Measurements from ENCODE around the gene MTAP.

MTAP gene

DNA sequence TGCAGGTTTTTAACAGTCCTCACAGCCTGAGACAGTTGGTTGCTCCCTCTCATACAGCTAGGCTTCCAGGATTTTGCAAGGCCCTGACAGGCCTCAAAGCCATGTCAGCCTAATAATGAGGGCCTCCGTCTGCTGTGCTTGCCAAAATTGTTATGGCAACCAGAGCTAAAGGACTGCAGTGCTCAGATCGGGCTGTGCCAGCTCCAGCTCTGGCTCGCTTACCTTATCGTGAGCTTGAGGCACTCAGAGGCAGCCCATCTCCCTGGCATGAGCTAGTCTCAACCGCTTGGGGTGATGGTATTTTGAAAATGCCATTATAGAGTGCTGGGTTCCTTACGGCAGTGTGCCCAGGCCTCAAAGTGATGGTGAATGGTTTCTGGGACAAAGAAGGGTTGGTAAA lies 8.4 kb downstream of the MTAP start:
- Histone ChIP-seq H3K9ac (ENCODE audit: low read length) (no peak overlapping the region), H3K36me3 (ENCODE audit: low read length) (peaks cover 16% of the 10 kb centered on the region), H3K79me2 (ENCODE audit: insufficient read depth, low read length) (peaks cover 78% of the 10 kb centered on the region)

DNA sequence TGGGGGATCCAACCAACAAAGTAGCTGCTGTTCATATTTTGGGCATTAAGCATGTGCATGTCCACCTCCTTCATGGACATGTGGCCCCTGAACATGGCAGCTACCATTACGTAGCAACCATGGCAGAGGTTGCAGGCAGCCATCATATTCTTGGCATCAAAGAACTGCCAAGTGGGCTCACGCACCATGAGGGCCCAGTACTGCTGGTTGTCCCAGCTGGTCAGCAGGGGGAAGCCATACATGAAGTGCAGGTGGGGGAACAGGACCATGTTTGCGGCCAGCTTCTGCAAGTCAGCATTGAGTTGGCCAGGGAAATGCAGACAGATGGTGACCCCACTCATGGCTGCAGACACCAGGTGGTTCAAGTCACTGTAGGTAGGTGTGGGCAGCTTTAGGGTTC lies 9.5 kb downstream of the MTAP start:
- no peak overlapping the region for H3K4me2 ChIP-seq (ENCODE audit: low read depth, low read length, poor library complexity, severe bottlenecking)
- no peak overlapping the region for H3K27ac ChIP-seq (ENCODE audit: low read depth, low read length)
- no peaks in the 10 kb centered on the region for H3K27me3 ChIP-seq (ENCODE audit: low read length)
- peaks cover 26% of the 10 kb centered on the region for H3K36me3 ChIP-seq (ENCODE audit: low read length)
- H3F3A ChIP-seq (ENCODE audit: insufficient read depth) = peaks cover 28% of the 10 kb centered on the region
- H2AFZ ChIP-seq (ENCODE audit: low read depth, low read length, severe bottlenecking) = no peak overlapping the region
- H3K4me3 ChIP-seq (ENCODE audit: insufficient read depth, low read length, poor library complexity, severe bottlenecking) = no peak overlapping the region
- H3K9ac ChIP-seq (ENCODE audit: low read length) = no peak overlapping the region
- no peaks in the 10 kb centered on the region for H3K9me2 ChIP-seq (replicated peaks; ENCODE audit: insufficient read depth, low read length)
- H3K9me3 ChIP-seq (ENCODE audit: insufficient read depth, low read length) = no peaks in the 10 kb centered on the region
- peaks cover 14% of the 10 kb centered on the region for H4K20me1 ChIP-seq (ENCODE audit: low read depth, low read length)
- TF ChIP-seq, protein P1, sequence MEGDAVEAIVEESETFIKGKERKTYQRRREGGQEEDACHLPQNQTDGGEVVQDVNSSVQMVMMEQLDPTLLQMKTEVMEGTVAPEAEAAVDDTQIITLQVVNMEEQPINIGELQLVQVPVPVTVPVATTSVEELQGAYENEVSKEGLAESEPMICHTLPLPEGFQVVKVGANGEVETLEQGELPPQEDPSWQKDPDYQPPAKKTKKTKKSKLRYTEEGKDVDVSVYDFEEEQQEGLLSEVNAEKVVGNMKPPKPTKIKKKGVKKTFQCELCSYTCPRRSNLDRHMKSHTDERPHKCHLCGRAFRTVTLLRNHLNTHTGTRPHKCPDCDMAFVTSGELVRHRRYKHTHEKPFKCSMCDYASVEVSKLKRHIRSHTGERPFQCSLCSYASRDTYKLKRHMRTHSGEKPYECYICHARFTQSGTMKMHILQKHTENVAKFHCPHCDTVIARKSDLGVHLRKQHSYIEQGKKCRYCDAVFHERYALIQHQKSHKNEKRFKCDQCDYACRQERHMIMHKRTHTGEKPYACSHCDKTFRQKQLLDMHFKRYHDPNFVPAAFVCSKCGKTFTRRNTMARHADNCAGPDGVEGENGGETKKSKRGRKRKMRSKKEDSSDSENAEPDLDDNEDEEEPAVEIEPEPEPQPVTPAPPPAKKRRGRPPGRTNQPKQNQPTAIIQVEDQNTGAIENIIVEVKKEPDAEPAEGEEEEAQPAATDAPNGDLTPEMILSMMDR (IDR thresholded peaks at IDR 0.05; ENCODE audit: insufficient read depth, low read length, poor library complexity, severe bottlenecking) = no peak
- TF ChIP-seq EZH2phosphoT487 (conservative IDR thresholded peaks at IDR 0.05; ENCODE audit: low read length) = no peak
- H3K79me2 ChIP-seq (ENCODE audit: insufficient read depth, low read length) = peaks cover 78% of the 10 kb centered on the region

More for the DNA sequence above, 8.4 kb downstream of the MTAP start:
- H4K20me1 ChIP-seq (ENCODE audit: low read depth, low read length) = peaks cover 15% of the 10 kb centered on the region
- H3K27ac ChIP-seq (ENCODE audit: low read depth, low read length) = no peak overlapping the region
- H3K4me2 ChIP-seq (ENCODE audit: low read depth, low read length, poor library complexity, severe bottlenecking) = no peak overlapping the region
- H3F3A ChIP-seq (ENCODE audit: insufficient read depth) = peaks cover 28% of the 10 kb centered on the region
- H3K9me3 ChIP-seq (ENCODE audit: insufficient read depth, low read length) = no peaks in the 10 kb centered on the region
- H2AFZ ChIP-seq (ENCODE audit: low read depth, low read length, severe bottlenecking) = no peak overlapping the region
- H3K9me2 ChIP-seq (replicated peaks; ENCODE audit: insufficient read depth, low read length) = no peaks in the 10 kb centered on the region
- no peaks in the 10 kb centered on the region for H3K27me3 ChIP-seq (ENCODE audit: low read length)
- no peak for TF ChIP-seq EZH2phosphoT487 (conservative IDR thresholded peaks at IDR 0.05; ENCODE audit: low read length)
- TF ChIP-seq, protein P1 (IDR thresholded peaks at IDR 0.05; ENCODE audit: insufficient read depth, low read length, poor library complexity, severe bottlenecking) = no peak
- H3K4me3 ChIP-seq (ENCODE audit: insufficient read depth, low read length, poor library complexity, severe bottlenecking) = no peak overlapping the region

DNA sequence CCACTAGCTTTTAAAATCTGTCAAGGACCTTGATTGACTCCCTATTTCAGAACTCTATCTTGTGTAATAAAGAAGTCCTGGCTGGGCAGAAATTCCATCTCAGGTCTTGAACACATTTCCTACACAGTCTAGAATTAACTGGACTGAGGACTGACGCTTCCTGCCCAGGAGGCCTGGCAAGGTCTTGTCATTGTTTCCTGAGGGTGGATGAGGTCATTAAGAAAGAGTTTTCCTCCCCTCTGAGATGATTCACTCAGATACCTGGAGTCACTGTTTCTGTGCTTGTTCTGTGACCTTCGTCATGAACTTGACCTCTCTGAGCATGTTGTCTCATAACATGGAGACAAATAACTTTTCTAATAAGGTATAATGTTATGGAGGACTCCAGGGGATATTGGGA lies 10.0 kb downstream of the MTAP start:
- peaks cover 28% of the 10 kb centered on the region for H3F3A ChIP-seq (ENCODE audit: insufficient read depth)
- no peaks in the 10 kb centered on the region for H3K27me3 ChIP-seq (ENCODE audit: low read length)
- H3K79me2 ChIP-seq (ENCODE audit: insufficient read depth, low read length) = peaks cover 78% of the 10 kb centered on the region
- H3K4me2 ChIP-seq (ENCODE audit: low read depth, low read length, poor library complexity, severe bottlenecking) = no peak overlapping the region
- no peak for TF ChIP-seq EZH2phosphoT487 (conservative IDR thresholded peaks at IDR 0.05; ENCODE audit: low read length)
- TF ChIP-seq, protein P1 (IDR thresholded peaks at IDR 0.05; ENCODE audit: insufficient read depth, low read length, poor library complexity, severe bottlenecking) = no peak
- H4K20me1 ChIP-seq (ENCODE audit: low read depth, low read length) = peaks cover 14% of the 10 kb centered on the region
- peak overlapping the region; percentile 2; the same call in 1 of the 2 replicates for H3K27ac ChIP-seq (ENCODE audit: low read depth, low read length)
- no peak overlapping the region for H3K4me3 ChIP-seq (ENCODE audit: insufficient read depth, low read length, poor library complexity, severe bottlenecking)
- H3K9me2 ChIP-seq (replicated peaks; ENCODE audit: insufficient read depth, low read length) = no peaks in the 10 kb centered on the region
- H2AFZ ChIP-seq (ENCODE audit: low read depth, low read length, severe bottlenecking) = no peak overlapping the region
- H3K9ac ChIP-seq (ENCODE audit: low read length) = no peak overlapping the region
- H3K36me3 ChIP-seq (ENCODE audit: low read length) = peaks cover 28% of the 10 kb centered on the region
- H3K9me3 ChIP-seq (ENCODE audit: insufficient read depth, low read length) = no peaks in the 10 kb centered on the region

All from SU-DHL-6 (cell line).